Liver (tissue), 9 donors: ENCODE measurements around the gene CUL7. TPM values are rescaled to one million over a fixed set of nuclear protein-coding genes. Genes with fewer than 3 reads are reported as not detected.

ENCODE experiments used
- DNase-seq: peaks from one replicate; pipeline ENCODE4 v3.0.0-alpha.2; 2017; ENCODE audit warnings: low spot score
- H3K27ac ChIP-seq, 2 donors: one replicate each; pipeline ENCODE4 v1.7.0; 2013; ENCODE audit warnings: inconsistent platforms in 2 of 2, low read length in 2 of 2, control low read depth in 1 of 2, low read depth in 1 of 2, mild to moderate bottlenecking in 1 of 2
- H3K27me3 ChIP-seq, 4 donors: one replicate each; pipeline versions ENCODE4 v1.6.1 to v1.7.0; 2013; ENCODE audit warnings: low read length in 3 of 4, inconsistent platforms in 1 of 4, mild to moderate bottlenecking in 1 of 4, moderate library complexity in 1 of 4; ENCODE audit not compliant: control insufficient read depth in 4 of 4, insufficient read depth in 4 of 4
- H3K36me3 ChIP-seq, 4 donors: one replicate each; pipeline versions ENCODE4 v1.6.1 to v1.7.0; 2013; ENCODE audit warnings: low read length in 3 of 4, mild to moderate bottlenecking in 3 of 4, low read depth in 1 of 4, moderate library complexity in 1 of 4; ENCODE audit not compliant: control insufficient read depth in 4 of 4, insufficient read depth in 3 of 4
- H3K4me1 ChIP-seq, 4 donors: one replicate each; pipeline versions ENCODE4 v1.6.1 to v1.7.0; 2013; ENCODE audit warnings: low read length in 3 of 4, mild to moderate bottlenecking in 3 of 4, moderate library complexity in 1 of 4; ENCODE audit not compliant: control insufficient read depth in 4 of 4, insufficient read depth in 4 of 4
- H3K4me3 ChIP-seq, 3 donors: one replicate each; pipeline versions ENCODE4 v1.6.1 to v1.7.0; 2013; ENCODE audit warnings: low read length in 3 of 3, control low read depth in 1 of 3, low read depth in 1 of 3, mild to moderate bottlenecking in 1 of 3
- H3K9ac ChIP-seq, 2 donors: one replicate each; pipeline ENCODE4 v1.7.0; 2013; ENCODE audit warnings: low read length in 2 of 2, mild to moderate bottlenecking in 2 of 2, moderate library complexity in 2 of 2, control low read depth in 1 of 2, low read depth in 1 of 2
- H3K9me3 ChIP-seq, 4 donors: one replicate each; pipeline versions ENCODE4 v1.6.1 to v1.7.0; 2013; ENCODE audit warnings: low read length in 3 of 4; ENCODE audit not compliant: control insufficient read depth in 4 of 4
- EGR1 ChIP-seq, 2 donors: IDR thresholded peaks; 2 replicates each; pipeline ENCODE4 v1.6.1; 2016 to 2018; ENCODE audit warnings: antibody characterized with exemption in 2 of 2, low read depth in 2 of 2
- FOXA1 ChIP-seq: IDR thresholded peaks from 2 replicates; pipeline ENCODE4 v1.6.1; 2016; ENCODE audit warnings: antibody characterized with exemption
- GABPA ChIP-seq, 2 donors: IDR thresholded peaks in 1 of 2; conservative IDR thresholded peaks in 1 of 2; 2 replicates each; pipeline ENCODE4 v1.6.1; 2016; ENCODE audit warnings: antibody characterized with exemption in 2 of 2, mild to moderate bottlenecking in 1 of 2, moderate library complexity in 1 of 2
- RXRA ChIP-seq, 2 donors: IDR thresholded peaks; 2 replicates each; pipeline ENCODE4 v1.6.1; 2017 to 2018; ENCODE audit warnings: antibody characterized with exemption in 2 of 2, mild to moderate bottlenecking in 1 of 2
- TAF1 ChIP-seq: conservative IDR thresholded peaks from 2 replicates; pipeline ENCODE4 v1.6.1; 2016; ENCODE audit warnings: antibody characterized with exemption, mild to moderate bottlenecking
- WGBS: extraction: QIAGEN DNeasy Blood & Tissue Kit; methylation state at CpG from one replicate; pipeline ENCODE4 v1.1.7; 2013; 5-methylcytosine and 5-hydroxymethylcytosine counted together
- polyA plus RNA-seq, 2 donors: library from polyadenylated mRNA; stranded (reverse) in 1 of 2; unstranded in 1 of 2; fragments of 200-250 nt in 1 of 2; fragments of >200 nt in 1 of 2; fragmentation: Nextera tagmentation in 1 of 2; extraction: Ambion mirVana in 1 of 2; gene quantifications; one replicate each; pipeline versions ENCODE4 v1.2.1 to v1.2.3, GENCODE V29; 2013 to 2015
- total RNA-seq, 2 donors: library from RNA; depleted of rRNA; stranded (reverse); fragments of >200 nt; gene quantifications; one replicate each; pipeline ENCODE4 v1.2.3, GENCODE V29; 2014
- TF ChIP-seq, protein P1 (sequence below): fragments of 150-350 bp; IDR thresholded peaks from 2 replicates; pipeline ENCODE4 v1.5.1; 2017; ENCODE audit warnings: improper control_type of control experiment, low read depth, low read length; ENCODE audit not compliant: missing input control
- TF ChIP-seq, protein P2 (sequence below): IDR thresholded peaks from 2 replicates; pipeline ENCODE4 v1.6.1; 2016; ENCODE audit warnings: antibody characterized with exemption, mild to moderate bottlenecking
- TF ChIP-seq, protein P3 (sequence below): IDR thresholded peaks from 2 replicates; pipeline ENCODE4 v1.6.1; 2016; ENCODE audit warnings: antibody characterized with exemption
- TF ChIP-seq, protein P4 (sequence below): IDR thresholded peaks from 2 replicates; pipeline ENCODE4 v1.6.1; 2016; ENCODE audit warnings: antibody characterized with exemption
- donor health status: healthy.
- donor health status: healthy.
- donor health status: healthy.
- donor health status: healthy.
- donor health status: healthy.

Gene CUL7
- total and polyA plus RNA-seq, 4 donors = 2.2 to 10.4 (median 7.7) TPM

DNA sequence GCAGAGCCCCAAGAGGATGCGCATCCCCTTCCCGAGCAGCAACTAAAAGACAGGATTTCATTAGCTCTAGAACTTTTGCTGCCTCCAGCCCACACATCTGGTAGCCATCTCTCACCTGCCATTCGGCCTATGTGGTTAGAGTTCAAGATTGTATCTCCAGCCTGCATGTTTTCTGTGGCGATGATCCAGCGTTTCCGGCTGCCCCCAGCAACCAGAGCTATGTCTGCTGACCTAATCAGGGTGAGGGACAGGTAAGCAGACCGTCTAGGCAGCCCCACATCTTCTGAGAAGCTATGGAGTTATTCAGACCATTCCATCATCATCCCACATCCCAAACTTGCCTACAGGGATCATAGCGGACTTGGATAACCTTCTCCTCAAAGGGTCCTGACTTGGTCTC is 2.3 kb upstream of the CUL7 start:
- H3K4me3 ChIP-seq = no peak overlapping the region
- 88% methylated on average over 8 of the region's 8 CpGs for WGBS
- no peak for DNase-seq
- no peak overlapping the region for H3K27ac ChIP-seq
- H3K9me3 ChIP-seq = no peaks in the 10 kb centered on the region
- no peaks in the 10 kb centered on the region for H3K27me3 ChIP-seq
- no peak overlapping the region for H3K9ac ChIP-seq
- H3K36me3 ChIP-seq = peaks cover 0 to 19% (median 7%) of the 10 kb centered on the region in 4 donors
- TF ChIP-seq FOXA1 = no peak
- no peak for TF ChIP-seq EGR1 (IDR thresholded peaks at IDR 0.05; ENCODE audit: low read depth in 2 of 2)
- TF ChIP-seq GABPA (IDR thresholded peaks at IDR 0.05 in 1 of 2, conservative IDR thresholded peaks at IDR 0.05 in 1 of 2) = no peak
- TF ChIP-seq, protein P1, sequence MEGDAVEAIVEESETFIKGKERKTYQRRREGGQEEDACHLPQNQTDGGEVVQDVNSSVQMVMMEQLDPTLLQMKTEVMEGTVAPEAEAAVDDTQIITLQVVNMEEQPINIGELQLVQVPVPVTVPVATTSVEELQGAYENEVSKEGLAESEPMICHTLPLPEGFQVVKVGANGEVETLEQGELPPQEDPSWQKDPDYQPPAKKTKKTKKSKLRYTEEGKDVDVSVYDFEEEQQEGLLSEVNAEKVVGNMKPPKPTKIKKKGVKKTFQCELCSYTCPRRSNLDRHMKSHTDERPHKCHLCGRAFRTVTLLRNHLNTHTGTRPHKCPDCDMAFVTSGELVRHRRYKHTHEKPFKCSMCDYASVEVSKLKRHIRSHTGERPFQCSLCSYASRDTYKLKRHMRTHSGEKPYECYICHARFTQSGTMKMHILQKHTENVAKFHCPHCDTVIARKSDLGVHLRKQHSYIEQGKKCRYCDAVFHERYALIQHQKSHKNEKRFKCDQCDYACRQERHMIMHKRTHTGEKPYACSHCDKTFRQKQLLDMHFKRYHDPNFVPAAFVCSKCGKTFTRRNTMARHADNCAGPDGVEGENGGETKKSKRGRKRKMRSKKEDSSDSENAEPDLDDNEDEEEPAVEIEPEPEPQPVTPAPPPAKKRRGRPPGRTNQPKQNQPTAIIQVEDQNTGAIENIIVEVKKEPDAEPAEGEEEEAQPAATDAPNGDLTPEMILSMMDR = no peak
- no peak for TF ChIP-seq RXRA (IDR thresholded peaks at IDR 0.05)
- H3K4me1 ChIP-seq = peaks cover 2 to 40% (median 31%) of the 10 kb centered on the region in 4 donors

DNA sequence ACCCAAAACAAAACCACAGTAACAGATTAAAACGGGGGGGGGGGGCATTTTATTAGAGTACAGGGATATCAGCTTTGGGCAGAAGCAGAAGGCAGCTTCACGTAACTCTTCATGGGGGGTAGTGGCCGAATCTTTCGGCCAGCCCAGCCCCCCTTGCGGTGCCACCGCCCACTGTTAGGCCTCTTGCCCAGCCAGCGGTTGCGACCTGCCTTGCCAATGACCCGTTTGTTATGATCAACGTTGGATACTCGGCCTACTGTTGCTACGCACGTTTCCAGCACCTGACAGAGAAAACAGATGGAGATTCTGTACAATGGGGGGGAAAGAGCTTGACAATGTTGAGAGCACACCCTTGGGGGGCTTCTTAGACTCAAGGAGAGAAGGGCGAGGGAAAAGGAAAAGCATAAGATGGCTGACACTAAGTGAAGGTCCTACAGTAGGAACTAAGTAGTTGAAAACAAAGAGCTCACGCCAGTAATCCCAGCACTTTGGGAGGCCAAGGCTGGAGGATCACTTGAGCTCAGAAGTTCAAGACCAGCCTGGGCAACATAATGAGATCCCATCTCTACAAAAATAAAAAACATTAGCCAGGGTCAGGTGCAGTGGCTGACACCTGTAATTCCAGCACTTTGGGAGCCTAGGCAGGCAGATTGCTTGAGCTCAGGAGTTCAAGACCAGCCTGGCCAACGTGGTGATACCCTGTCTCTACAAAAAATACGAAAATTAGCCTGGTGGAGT is 724 bp upstream of the CUL7 start:
- H3K9me3 ChIP-seq = no peaks in the 10 kb centered on the region
- peaks cover 0 to 30% (median 8%) of the 10 kb centered on the region in 4 donors for H3K36me3 ChIP-seq
- DNase-seq = no peak
- peak overlapping the region in 1 of 2 donors; percentile 67 for H3K9ac ChIP-seq
- peak overlapping the region; percentile 64 to 85 (median 68) for H3K4me3 ChIP-seq
- H3K27me3 ChIP-seq = no peaks in the 10 kb centered on the region
- H3K27ac ChIP-seq = peak overlapping the region; percentile 47 to 82
- WGBS = 66% methylated on average over 17 of the region's 17 CpGs
- peaks cover 2 to 29% (median 22%) of the 10 kb centered on the region in 4 donors for H3K4me1 ChIP-seq
- TF ChIP-seq, protein P1 = no peak
- TF ChIP-seq, protein P2, sequence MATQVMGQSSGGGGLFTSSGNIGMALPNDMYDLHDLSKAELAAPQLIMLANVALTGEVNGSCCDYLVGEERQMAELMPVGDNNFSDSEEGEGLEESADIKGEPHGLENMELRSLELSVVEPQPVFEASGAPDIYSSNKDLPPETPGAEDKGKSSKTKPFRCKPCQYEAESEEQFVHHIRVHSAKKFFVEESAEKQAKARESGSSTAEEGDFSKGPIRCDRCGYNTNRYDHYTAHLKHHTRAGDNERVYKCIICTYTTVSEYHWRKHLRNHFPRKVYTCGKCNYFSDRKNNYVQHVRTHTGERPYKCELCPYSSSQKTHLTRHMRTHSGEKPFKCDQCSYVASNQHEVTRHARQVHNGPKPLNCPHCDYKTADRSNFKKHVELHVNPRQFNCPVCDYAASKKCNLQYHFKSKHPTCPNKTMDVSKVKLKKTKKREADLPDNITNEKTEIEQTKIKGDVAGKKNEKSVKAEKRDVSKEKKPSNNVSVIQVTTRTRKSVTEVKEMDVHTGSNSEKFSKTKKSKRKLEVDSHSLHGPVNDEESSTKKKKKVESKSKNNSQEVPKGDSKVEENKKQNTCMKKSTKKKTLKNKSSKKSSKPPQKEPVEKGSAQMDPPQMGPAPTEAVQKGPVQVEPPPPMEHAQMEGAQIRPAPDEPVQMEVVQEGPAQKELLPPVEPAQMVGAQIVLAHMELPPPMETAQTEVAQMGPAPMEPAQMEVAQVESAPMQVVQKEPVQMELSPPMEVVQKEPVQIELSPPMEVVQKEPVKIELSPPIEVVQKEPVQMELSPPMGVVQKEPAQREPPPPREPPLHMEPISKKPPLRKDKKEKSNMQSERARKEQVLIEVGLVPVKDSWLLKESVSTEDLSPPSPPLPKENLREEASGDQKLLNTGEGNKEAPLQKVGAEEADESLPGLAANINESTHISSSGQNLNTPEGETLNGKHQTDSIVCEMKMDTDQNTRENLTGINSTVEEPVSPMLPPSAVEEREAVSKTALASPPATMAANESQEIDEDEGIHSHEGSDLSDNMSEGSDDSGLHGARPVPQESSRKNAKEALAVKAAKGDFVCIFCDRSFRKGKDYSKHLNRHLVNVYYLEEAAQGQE = no peak
- no peak for TF ChIP-seq EGR1 (IDR thresholded peaks at IDR 0.05; ENCODE audit: low read depth in 2 of 2)
- TF ChIP-seq, protein P3, sequence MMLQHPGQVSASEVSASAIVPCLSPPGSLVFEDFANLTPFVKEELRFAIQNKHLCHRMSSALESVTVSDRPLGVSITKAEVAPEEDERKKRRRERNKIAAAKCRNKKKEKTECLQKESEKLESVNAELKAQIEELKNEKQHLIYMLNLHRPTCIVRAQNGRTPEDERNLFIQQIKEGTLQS = no peak
- TF ChIP-seq TAF1 = no peak
- TF ChIP-seq FOXA1 = no peak
- TF ChIP-seq, protein P4, sequence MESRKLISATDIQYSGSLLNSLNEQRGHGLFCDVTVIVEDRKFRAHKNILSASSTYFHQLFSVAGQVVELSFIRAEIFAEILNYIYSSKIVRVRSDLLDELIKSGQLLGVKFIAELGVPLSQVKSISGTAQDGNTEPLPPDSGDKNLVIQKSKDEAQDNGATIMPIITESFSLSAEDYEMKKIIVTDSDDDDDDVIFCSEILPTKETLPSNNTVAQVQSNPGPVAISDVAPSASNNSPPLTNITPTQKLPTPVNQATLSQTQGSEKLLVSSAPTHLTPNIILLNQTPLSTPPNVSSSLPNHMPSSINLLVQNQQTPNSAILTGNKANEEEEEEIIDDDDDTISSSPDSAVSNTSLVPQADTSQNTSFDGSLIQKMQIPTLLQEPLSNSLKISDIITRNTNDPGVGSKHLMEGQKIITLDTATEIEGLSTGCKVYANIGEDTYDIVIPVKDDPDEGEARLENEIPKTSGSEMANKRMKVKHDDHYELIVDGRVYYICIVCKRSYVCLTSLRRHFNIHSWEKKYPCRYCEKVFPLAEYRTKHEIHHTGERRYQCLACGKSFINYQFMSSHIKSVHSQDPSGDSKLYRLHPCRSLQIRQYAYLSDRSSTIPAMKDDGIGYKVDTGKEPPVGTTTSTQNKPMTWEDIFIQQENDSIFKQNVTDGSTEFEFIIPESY = no peak
